ENCODE measurements around the gene SEPTIN5.
A peak's percentile ranks its signal among the peaks of the same experiment; 100 is the strongest.

DNA sequence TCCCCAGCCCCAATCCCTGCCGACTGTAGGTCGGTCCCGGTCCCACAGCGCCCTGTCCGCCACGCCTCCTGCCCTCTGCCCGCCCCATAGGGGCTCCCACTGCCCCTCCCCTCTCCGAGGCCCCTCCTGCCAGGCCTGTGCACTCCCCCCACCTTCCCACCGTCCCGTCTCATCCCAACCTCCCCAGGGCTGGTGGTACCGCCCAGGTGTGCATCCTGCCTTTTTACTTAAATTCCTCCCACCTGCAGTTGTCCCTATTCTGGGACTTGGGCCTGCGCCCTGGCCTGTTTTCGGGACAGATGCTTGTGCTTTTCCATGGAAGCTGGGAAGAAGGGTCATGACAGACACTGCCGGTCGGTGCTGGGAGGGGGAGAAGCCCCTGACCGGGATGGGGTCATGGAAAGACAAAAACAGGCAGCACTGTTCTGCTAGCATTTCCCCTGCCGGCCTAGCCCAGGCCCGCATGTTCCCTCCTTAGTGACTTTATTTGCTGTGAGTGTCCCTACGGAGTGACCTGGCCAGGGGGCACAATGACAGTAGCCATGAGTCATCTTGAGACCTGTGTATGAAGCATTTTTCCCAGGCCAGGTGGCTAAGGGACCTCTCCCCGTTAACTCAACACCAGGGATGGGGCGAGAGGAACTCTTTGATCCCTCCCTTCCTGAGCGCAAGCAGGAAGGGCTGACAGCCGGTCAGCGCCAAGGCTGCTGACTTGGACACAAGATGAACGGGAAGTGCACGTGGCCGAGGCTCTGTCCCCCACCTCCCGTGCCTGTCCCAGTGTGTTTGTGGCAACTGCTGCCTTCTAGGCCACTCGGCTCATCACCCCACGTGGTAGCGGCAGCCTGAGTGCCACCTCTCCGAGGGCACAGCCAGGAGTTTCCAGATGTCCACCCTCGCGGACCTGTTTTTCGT lies 53.4 kb downstream of the SEPTIN5 start:
- TF ChIP-seq, protein P1, sequence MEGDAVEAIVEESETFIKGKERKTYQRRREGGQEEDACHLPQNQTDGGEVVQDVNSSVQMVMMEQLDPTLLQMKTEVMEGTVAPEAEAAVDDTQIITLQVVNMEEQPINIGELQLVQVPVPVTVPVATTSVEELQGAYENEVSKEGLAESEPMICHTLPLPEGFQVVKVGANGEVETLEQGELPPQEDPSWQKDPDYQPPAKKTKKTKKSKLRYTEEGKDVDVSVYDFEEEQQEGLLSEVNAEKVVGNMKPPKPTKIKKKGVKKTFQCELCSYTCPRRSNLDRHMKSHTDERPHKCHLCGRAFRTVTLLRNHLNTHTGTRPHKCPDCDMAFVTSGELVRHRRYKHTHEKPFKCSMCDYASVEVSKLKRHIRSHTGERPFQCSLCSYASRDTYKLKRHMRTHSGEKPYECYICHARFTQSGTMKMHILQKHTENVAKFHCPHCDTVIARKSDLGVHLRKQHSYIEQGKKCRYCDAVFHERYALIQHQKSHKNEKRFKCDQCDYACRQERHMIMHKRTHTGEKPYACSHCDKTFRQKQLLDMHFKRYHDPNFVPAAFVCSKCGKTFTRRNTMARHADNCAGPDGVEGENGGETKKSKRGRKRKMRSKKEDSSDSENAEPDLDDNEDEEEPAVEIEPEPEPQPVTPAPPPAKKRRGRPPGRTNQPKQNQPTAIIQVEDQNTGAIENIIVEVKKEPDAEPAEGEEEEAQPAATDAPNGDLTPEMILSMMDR (IDR thresholded peaks at IDR 0.05) = peak in 1 of 4 experiments; percentile 13
- no peak for TF ChIP-seq POLR2A (IDR thresholded peaks at IDR 0.05)
- no peak for TF ChIP-seq EP300 (IDR thresholded peaks at IDR 0.05)
- no peak for TF ChIP-seq POLR2AphosphoS5 (IDR thresholded peaks at IDR 0.05)

All from gastroesophageal sphincter (tissue), 3 donors.